ENCODE data around the gene SLC36A3.

SLC36A3 gene

GRCh38 chr5:151283120-151283825 is 20.3 kb downstream of the SLC36A3 start:
- H3K27ac ChIP-seq (ENCODE audit: low read depth, low read length, poor library complexity, severe bottlenecking) = no peak overlapping the region
- H3F3A ChIP-seq (ENCODE audit: insufficient read depth, low read length) = no peaks in the 10 kb centered on the region
- no peaks in the 10 kb centered on the region for H3K4me1 ChIP-seq (ENCODE audit: insufficient read depth, low read length, severe bottlenecking)
- H3K4me3 ChIP-seq (ENCODE audit: low read depth, low read length, poor library complexity, severe bottlenecking) = no peak overlapping the region
- no peaks in the 10 kb centered on the region for H3K36me3 ChIP-seq (ENCODE audit: insufficient read depth, low read length)
- H3K9me3 ChIP-seq (ENCODE audit: low read length) = no peaks in the 10 kb centered on the region
- no peak overlapping the region for H2AFZ ChIP-seq (ENCODE audit: low read length)
- no peaks in the 10 kb centered on the region for H3K79me2 ChIP-seq (ENCODE audit: insufficient read depth, low read length)
- no peak for TF ChIP-seq EZH2 (IDR thresholded peaks at IDR 0.05; ENCODE audit: borderline replicate concordance, low read length)
- no peak overlapping the region for H3K9ac ChIP-seq (ENCODE audit: low read length)
- H3K27me3 ChIP-seq (ENCODE audit: insufficient read depth, low read length) = no peaks in the 10 kb centered on the region
- no peaks in the 10 kb centered on the region for H3K9me2 ChIP-seq (ENCODE audit: low read depth, low read length)
- H4K20me1 ChIP-seq (ENCODE audit: insufficient read depth, low read length) = no peaks in the 10 kb centered on the region
- H3K4me2 ChIP-seq (ENCODE audit: low read length) = no peak overlapping the region

- Histone ChIP-seq H3K27ac (ENCODE audit: low read depth, low read length, poor library complexity, severe bottlenecking) (no peak overlapping the region), H3K9me2 (ENCODE audit: low read depth, low read length) (no peaks in the 10 kb centered on the region), H2AFZ (ENCODE audit: low read length) (no peak overlapping the region), H3K9me3 (ENCODE audit: low read length) (no peaks in the 10 kb centered on the region), H3K79me2 (ENCODE audit: insufficient read depth, low read length) (no peaks in the 10 kb centered on the region), H3K4me1 (ENCODE audit: insufficient read depth, low read length, severe bottlenecking) (no peaks in the 10 kb centered on the region), H3K4me2 (ENCODE audit: low read length) (no peak overlapping the region), H3F3A (ENCODE audit: insufficient read depth, low read length) (no peaks in the 10 kb centered on the region), H4K20me1 (ENCODE audit: insufficient read depth, low read length) (no peaks in the 10 kb centered on the region), H3K9ac (ENCODE audit: low read length) (no peak overlapping the region), H3K36me3 (ENCODE audit: insufficient read depth, low read length) (no peaks in the 10 kb centered on the region), H3K27me3 (ENCODE audit: insufficient read depth, low read length) (no peaks in the 10 kb centered on the region), H3K4me3 (ENCODE audit: low read depth, low read length, poor library complexity, severe bottlenecking) (no peak overlapping the region)
- no peak for TF ChIP-seq EZH2 (IDR thresholded peaks at IDR 0.05; ENCODE audit: borderline replicate concordance, low read length)
- TF ChIP-seq CTCF (IDR thresholded peaks at IDR 0.05; ENCODE audit: low read length) = no peak
These were observed 22.4 kb downstream of the SLC36A3 start for GRCh38 chr5:151281001-151281639.

GRCh38 chr5:151280443-151280842 is 23.1 kb downstream of the SLC36A3 start:
- Histone ChIP-seq H3K79me2 (ENCODE audit: insufficient read depth, low read length) (no peaks in the 10 kb centered on the region), H3K9me2 (ENCODE audit: low read depth, low read length) (no peaks in the 10 kb centered on the region), H3K9ac (ENCODE audit: low read length) (no peak overlapping the region), H3K9me3 (ENCODE audit: low read length) (no peaks in the 10 kb centered on the region), H3K27ac (ENCODE audit: low read depth, low read length, poor library complexity, severe bottlenecking) (no peak overlapping the region), H3F3A (ENCODE audit: insufficient read depth, low read length) (no peaks in the 10 kb centered on the region), H3K4me2 (ENCODE audit: low read length) (no peak overlapping the region), H3K4me3 (ENCODE audit: low read depth, low read length, poor library complexity, severe bottlenecking) (no peak overlapping the region), H3K4me1 (ENCODE audit: insufficient read depth, low read length, severe bottlenecking) (no peaks in the 10 kb centered on the region), H3K27me3 (ENCODE audit: insufficient read depth, low read length) (no peaks in the 10 kb centered on the region), H2AFZ (ENCODE audit: low read length) (no peak overlapping the region), H4K20me1 (ENCODE audit: insufficient read depth, low read length) (no peaks in the 10 kb centered on the region), H3K36me3 (ENCODE audit: insufficient read depth, low read length) (no peaks in the 10 kb centered on the region)
- TF ChIP-seq EZH2 (IDR thresholded peaks at IDR 0.05; ENCODE audit: borderline replicate concordance, low read length) (no peak), CTCF (IDR thresholded peaks at IDR 0.05; ENCODE audit: low read length) (no peak)
